HG02588 (cell line): Measurements from ENCODE around the gene GNB4.
A peak's percentile ranks its signal among the peaks of the same experiment; 100 is the strongest.

Source experiments
- ATAC-seq: cut with Tn5 transposase; IDR thresholded peaks from one replicate; pipeline ENCODE4 v1.9.1; 2021; ENCODE audit warnings: mild to moderate bottlenecking, moderate library complexity; ENCODE audit not compliant: unreplicated experiment

GNB4 gene

GRCh38 chr3:179438841-179439240 lies 12.4 kb downstream of the GNB4 start:
- peak; percentile 87 for ATAC-seq

- no peak for ATAC-seq
These were observed 14.8 kb downstream of the GNB4 start for GRCh38 chr3:179436517-179436916.

- no peak for ATAC-seq
These were observed 18.8 kb downstream of the GNB4 start for GRCh38 chr3:179432451-179432850.

- ATAC-seq: peak; percentile 64
These were observed 19.2 kb downstream of the GNB4 start for GRCh38 chr3:179432021-179432420.

GRCh38 chr3:179430277-179430870 lies 20.9 kb downstream of the GNB4 start:
- no peak for ATAC-seq

GRCh38 chr3:179428876-179429548 lies 22.3 kb downstream of the GNB4 start:
- ATAC-seq: no peak

GRCh38 chr3:179425075-179425474 lies 26.2 kb downstream of the GNB4 start:
- ATAC-seq: no peak

GRCh38 chr3:179421500-179421899 lies 29.8 kb downstream of the GNB4 start:
- ATAC-seq: no peak

GRCh38 chr3:179418610-179419009 lies 32.7 kb downstream of the GNB4 start:
- ATAC-seq: no peak

GRCh38 chr3:179416681-179417080 lies 34.6 kb downstream of the GNB4 start:
- no peak for ATAC-seq

- ATAC-seq: no peak
These were observed 35.9 kb downstream of the GNB4 start for GRCh38 chr3:179415377-179415776.

- no peak for ATAC-seq
These were observed 36.5 kb downstream of the GNB4 start for GRCh38 chr3:179414804-179415203.

- no peak for ATAC-seq
These were observed 40.3 kb downstream of the GNB4 start for GRCh38 chr3:179410999-179411398.

- ATAC-seq: no peak
These were observed 40.9 kb downstream of the GNB4 start for GRCh38 chr3:179410331-179410730.

GRCh38 chr3:179404307-179404706 lies 47.0 kb downstream of the GNB4 start:
- no peak for ATAC-seq

- ATAC-seq: no peak
These were observed 48.3 kb downstream of the GNB4 start for GRCh38 chr3:179402963-179403362.

- ATAC-seq: no peak
These were observed 49.7 kb downstream of the GNB4 start for GRCh38 chr3:179401561-179401960.

GRCh38 chr3:179398574-179399231 lies 52.6 kb downstream of the GNB4 start:
- ATAC-seq: no peak

- no peak for ATAC-seq
These were observed 59.4 kb downstream of the GNB4 start for GRCh38 chr3:179391906-179392305.

GRCh38 chr3:179376474-179376873 lies 74.8 kb downstream of the GNB4 start:
- no peak for ATAC-seq

- no peak for ATAC-seq
These were observed 75.9 kb downstream of the GNB4 start for GRCh38 chr3:179375091-179375999.
